K562 (cell line): ENCODE measurements around the gene MYBPC3. TPM values are rescaled to one million over a fixed set of nuclear protein-coding genes. Genes with fewer than 3 reads are reported as not detected.

Experiments
- CXXC5 ChIP-seq: fragments of 250-450 bp; sonication (Bioruptor Pico); IDR thresholded peaks from 2 replicates; pipeline ENCODE4 v1.8.0; 2022; ENCODE audit warnings: inconsistent platforms, mild to moderate bottlenecking, moderate library complexity
- DACH1 ChIP-seq: fragments of 450-650 bp; IDR thresholded peaks from 2 replicates; pipeline ENCODE4 v1.6.1; 2018; ENCODE audit not compliant: partially characterized antibody
- DPF2 ChIP-seq: fragments of 450-650 bp; IDR thresholded peaks from 2 replicates; pipeline ENCODE4 v1.6.1; 2016
- HLTF ChIP-seq: fragments of 450-650 bp; IDR thresholded peaks from 2 replicates; pipeline ENCODE4 v1.6.1; 2016
- HSF4 ChIP-seq: fragments of 250-450 bp; sonication (Bioruptor Pico); IDR thresholded peaks from 2 replicates; pipeline ENCODE4 v2.1.2; 2022; ENCODE audit warnings: mild to moderate bottlenecking, moderate library complexity, borderline replicate concordance
- JUN ChIP-seq, 2 experiments: sonication (generic) in 1 of 2; formaldehyde crosslinking in 1 of 2; IDR thresholded peaks; 2 replicates each; pipeline versions ENCODE4 v1.6.1 to v1.8.0; 2012 to 2022; ENCODE audit warnings: borderline replicate concordance in 2 of 2, mild to moderate bottlenecking in 2 of 2, improper control_type of control experiment in 1 of 2, low read depth in 1 of 2, low read length in 1 of 2, missing genetic modification reagents in 1 of 2
- MYNN ChIP-seq, 2 experiments: sonication (generic); formaldehyde crosslinking in 1 of 2; IDR thresholded peaks; 2 replicates each; pipeline versions ENCODE4 v1.5.0 to v1.6.1; 2016 to 2020; ENCODE audit warnings: antibody characterized with exemption in 1 of 2, missing genetic modification reagents in 1 of 2
- NRF1 ChIP-seq, 2 experiments: fragments of 450-650 bp; IDR thresholded peaks in 1 of 2; conservative IDR thresholded peaks in 1 of 2; 2 replicates each; pipeline ENCODE4 v1.6.1; 2014; ENCODE audit warnings: mild to moderate bottlenecking in 2 of 2
- RBM25 ChIP-seq: fragments of 200-400 bp; formaldehyde crosslinking; IDR thresholded peaks from 2 replicates; pipeline ENCODE4 v1.6.1; 2018; ENCODE audit warnings: low read length, low read depth, moderate library complexity; ENCODE audit not compliant: severe bottlenecking
- SMARCE1 ChIP-seq: fragments of 450-650 bp; IDR thresholded peaks from 2 replicates; pipeline ENCODE4 v1.7.1; 2016; ENCODE audit warnings: mild to moderate bottlenecking
- ZNF124 ChIP-seq: sonication (generic); formaldehyde crosslinking; IDR thresholded peaks from 2 replicates; pipeline ENCODE4 v1.8.1; 2022; ENCODE audit warnings: missing genetic modification reagents
- ZNF165 ChIP-seq: fragments of 250-450 bp; sonication (Bioruptor Pico); IDR thresholded peaks from 2 replicates; pipeline ENCODE4 v1.4.0; 2020; ENCODE audit warnings: borderline replicate concordance
- ZNF561 ChIP-seq: fragments of 450-650 bp; formaldehyde crosslinking; conservative IDR thresholded peaks from 2 replicates; pipeline ENCODE4 v1.4.0; 2020; ENCODE audit warnings: mild to moderate bottlenecking, moderate library complexity
- polyA plus RNA-seq, 8 experiments: library from polyadenylated mRNA; depleted of rRNA in 4 of 8; stranded (reverse) in 5 of 8; unstranded in 3 of 8; fragments of >200 nt; fragmentation: Nextera tagmentation in 2 of 8; fragmentation: Illumina TruSeq in 1 of 8; extraction: Ambion mirVana in 2 of 8; extraction: Trizol in 1 of 8; gene quantifications; 2 replicates each; pipeline versions ENCODE4 v1.2.1 to v1.2.3, GENCODE V29; 2011 to 2014; ENCODE audit warnings: inconsistent platforms in 1 of 8, missing spikeins in 1 of 8
- total RNA-seq, 7 experiments: library from RNA; depleted of rRNA in 6 of 7; stranded (reverse); fragments of >200 nt in 6 of 7; fragmentation: Illumina TruSeq in 2 of 7; extraction: Trizol in 2 of 7; gene quantifications; 2 replicates each; pipeline versions ENCODE4 v1.2.1 to v1.2.3, GENCODE V29; 2011 to 2021; ENCODE audit warnings: low replicate concordance in 1 of 7
- TF ChIP-seq, protein P1 (sequence below): sonication (generic); formaldehyde crosslinking; IDR thresholded peaks from 2 replicates; pipeline ENCODE4 v1.8.1; 2023; ENCODE audit warnings: mild to moderate bottlenecking, missing genetic modification reagents
- TF ChIP-seq, protein P2 (sequence below): fragments of 450-650 bp; formaldehyde crosslinking; IDR thresholded peaks from 2 replicates; pipeline ENCODE4 v1.4.0; 2022; ENCODE audit warnings: missing genetic modification characterization
- TF ChIP-seq, protein P3 (sequence below): fragments of 450-650 bp; IDR thresholded peaks from 2 replicates; pipeline ENCODE4 v1.6.1; 2016; ENCODE audit warnings: low read depth, mild to moderate bottlenecking, moderate library complexity
- TF ChIP-seq, protein P4 (sequence below): fragments of 450-650 bp; IDR thresholded peaks from 2 replicates; pipeline ENCODE4 v1.6.1; 2016; ENCODE audit warnings: missing biosample characterization, missing genetic modification characterization
- TF ChIP-seq, protein P5 (sequence below), 2 experiments: fragments of 450-650 bp; conservative IDR thresholded peaks; 2 replicates each; pipeline ENCODE4 v1.6.1; 2017; ENCODE audit warnings: mild to moderate bottlenecking in 2 of 2, moderate library complexity in 2 of 2

Gene MYBPC3
- total and polyA plus RNA-seq, 9 of the 15 experiments (the other 6 are each of a cell fraction or from before 2014, with no cell fraction given) = 0.01 TPM; not detected in 8

DNA sequence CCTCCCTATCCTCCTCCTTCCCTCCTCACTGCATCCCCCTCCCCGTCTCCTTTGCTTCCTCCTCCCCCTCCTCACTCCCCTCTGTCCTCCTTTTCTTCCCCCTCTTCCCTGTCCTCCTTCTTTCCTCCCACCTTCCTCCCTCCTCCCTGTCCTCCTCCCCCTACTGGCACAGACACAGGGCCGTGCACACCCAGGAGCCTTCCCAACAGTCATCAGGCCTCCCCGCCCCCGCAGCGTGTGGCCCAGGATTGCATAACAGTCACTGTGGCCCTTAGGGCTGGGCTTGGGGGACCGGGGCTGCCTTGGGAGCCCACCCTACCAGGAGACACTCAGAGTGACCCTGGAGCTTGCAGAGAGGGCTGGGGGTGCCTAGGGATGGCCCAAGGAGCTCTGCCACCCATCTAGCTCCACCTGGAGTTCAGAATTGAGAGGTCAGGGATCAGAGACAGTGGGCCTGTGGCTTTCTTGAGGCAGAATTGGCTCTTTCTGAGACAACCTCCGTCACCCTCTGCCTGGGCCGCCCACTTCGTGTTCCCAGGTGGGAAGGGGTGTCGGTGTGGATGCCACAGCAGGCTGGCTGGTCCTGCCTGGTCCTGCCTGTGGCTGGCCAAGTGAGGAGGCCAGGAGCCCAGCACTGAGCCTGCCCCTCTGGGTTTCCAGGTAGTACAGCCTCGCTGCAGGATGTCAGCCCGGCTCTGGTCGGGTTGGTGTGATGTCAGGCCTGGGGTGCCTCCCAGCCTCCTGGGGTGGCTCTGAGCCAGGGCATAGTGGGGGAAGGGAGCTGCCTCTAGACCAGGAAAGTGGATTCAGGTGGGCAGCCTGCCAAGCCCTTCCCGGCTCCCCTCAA is 24.2 kb upstream of the MYBPC3 start (continued):
- TF ChIP-seq, protein P1, sequence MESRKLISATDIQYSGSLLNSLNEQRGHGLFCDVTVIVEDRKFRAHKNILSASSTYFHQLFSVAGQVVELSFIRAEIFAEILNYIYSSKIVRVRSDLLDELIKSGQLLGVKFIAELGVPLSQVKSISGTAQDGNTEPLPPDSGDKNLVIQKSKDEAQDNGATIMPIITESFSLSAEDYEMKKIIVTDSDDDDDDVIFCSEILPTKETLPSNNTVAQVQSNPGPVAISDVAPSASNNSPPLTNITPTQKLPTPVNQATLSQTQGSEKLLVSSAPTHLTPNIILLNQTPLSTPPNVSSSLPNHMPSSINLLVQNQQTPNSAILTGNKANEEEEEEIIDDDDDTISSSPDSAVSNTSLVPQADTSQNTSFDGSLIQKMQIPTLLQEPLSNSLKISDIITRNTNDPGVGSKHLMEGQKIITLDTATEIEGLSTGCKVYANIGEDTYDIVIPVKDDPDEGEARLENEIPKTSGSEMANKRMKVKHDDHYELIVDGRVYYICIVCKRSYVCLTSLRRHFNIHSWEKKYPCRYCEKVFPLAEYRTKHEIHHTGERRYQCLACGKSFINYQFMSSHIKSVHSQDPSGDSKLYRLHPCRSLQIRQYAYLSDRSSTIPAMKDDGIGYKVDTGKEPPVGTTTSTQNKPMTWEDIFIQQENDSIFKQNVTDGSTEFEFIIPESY (CRISPR knock-in tag) = no peak
- TF ChIP-seq DACH1 = no peak
- TF ChIP-seq, protein P2, sequence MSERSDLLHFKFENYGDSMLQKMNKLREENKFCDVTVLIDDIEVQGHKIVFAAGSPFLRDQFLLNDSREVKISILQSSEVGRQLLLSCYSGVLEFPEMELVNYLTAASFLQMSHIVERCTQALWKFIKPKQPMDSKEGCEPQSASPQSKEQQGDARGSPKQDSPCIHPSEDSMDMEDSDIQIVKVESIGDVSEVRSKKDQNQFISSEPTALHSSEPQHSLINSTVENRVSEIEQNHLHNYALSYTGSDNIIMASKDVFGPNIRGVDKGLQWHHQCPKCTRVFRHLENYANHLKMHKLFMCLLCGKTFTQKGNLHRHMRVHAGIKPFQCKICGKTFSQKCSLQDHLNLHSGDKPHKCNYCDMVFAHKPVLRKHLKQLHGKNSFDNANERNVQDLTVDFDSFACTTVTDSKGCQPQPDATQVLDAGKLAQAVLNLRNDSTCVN (CRISPR knock-in tag) = 0 out of 2 replicates have a peak, but pooled peaks have one; percentile 65
- TF ChIP-seq ZNF561 (CRISPR knock-in tag) = no peak
- peak; percentile 78 for TF ChIP-seq DPF2
- TF ChIP-seq, protein P3, sequence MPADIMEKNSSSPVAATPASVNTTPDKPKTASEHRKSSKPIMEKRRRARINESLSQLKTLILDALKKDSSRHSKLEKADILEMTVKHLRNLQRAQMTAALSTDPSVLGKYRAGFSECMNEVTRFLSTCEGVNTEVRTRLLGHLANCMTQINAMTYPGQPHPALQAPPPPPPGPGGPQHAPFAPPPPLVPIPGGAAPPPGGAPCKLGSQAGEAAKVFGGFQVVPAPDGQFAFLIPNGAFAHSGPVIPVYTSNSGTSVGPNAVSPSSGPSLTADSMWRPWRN = peak; percentile 71; the same call in 1 of the 2 replicates
- TF ChIP-seq SMARCE1 = peak; percentile 61
- TF ChIP-seq, protein P4, sequence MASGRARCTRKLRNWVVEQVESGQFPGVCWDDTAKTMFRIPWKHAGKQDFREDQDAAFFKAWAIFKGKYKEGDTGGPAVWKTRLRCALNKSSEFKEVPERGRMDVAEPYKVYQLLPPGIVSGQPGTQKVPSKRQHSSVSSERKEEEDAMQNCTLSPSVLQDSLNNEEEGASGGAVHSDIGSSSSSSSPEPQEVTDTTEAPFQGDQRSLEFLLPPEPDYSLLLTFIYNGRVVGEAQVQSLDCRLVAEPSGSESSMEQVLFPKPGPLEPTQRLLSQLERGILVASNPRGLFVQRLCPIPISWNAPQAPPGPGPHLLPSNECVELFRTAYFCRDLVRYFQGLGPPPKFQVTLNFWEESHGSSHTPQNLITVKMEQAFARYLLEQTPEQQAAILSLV = peak; percentile 65
- no peak for TF ChIP-seq ZNF165 (CRISPR knock-in tag)
- peak; percentile 81 for TF ChIP-seq MYNN (IDR thresholded peaks at IDR 0.05)
- TF ChIP-seq MYNN (CRISPR knock-in tag; IDR thresholded peaks at IDR 0.05) = no peak
- TF ChIP-seq CXXC5 (CRISPR knock-in tag) = peak; percentile 28; the same call in 1 of the 2 replicates
- TF ChIP-seq, protein P5, sequence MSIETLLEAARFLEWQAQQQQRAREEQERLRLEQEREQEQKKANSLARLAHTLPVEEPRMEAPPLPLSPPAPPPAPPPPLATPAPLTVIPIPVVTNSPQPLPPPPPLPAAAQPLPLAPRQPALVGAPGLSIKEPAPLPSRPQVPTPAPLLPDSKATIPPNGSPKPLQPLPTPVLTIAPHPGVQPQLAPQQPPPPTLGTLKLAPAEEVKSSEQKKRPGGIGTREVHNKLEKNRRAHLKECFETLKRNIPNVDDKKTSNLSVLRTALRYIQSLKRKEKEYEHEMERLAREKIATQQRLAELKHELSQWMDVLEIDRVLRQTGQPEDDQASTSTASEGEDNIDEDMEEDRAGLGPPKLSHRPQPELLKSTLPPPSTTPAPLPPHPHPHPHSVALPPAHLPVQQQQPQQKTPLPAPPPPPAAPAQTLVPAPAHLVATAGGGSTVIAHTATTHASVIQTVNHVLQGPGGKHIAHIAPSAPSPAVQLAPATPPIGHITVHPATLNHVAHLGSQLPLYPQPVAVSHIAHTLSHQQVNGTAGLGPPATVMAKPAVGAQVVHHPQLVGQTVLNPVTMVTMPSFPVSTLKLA (conservative IDR thresholded peaks at IDR 0.05) = peak in 1 of 2 experiments; percentile 52; a peak in 1 of 4 replicates
- TF ChIP-seq RBM25 = no peak
- no peak for TF ChIP-seq NRF1 (conservative IDR thresholded peaks at IDR 0.05 in 1 of 2, IDR thresholded peaks at IDR 0.05 in 1 of 2)
- 0 out of 2 replicates have a peak, but pooled peaks have one; percentile 27 for TF ChIP-seq JUN (IDR thresholded peaks at IDR 0.05; ENCODE audit: borderline replicate concordance, low read depth, low read length)
- no peak for TF ChIP-seq JUN (CRISPR knock-in tag; IDR thresholded peaks at IDR 0.05; ENCODE audit: borderline replicate concordance)
- no peak for TF ChIP-seq HSF4 (CRISPR knock-in tag)
- TF ChIP-seq ZNF124 = no peak
- peak; percentile 79 for TF ChIP-seq HLTF
